GM12875 (cell line): ENCODE measurements around the gene POLR3E.

Source experiments
- H3K4me3 ChIP-seq: one replicate; pipeline ENCODE4 v1.5.1; 2011; ENCODE audit warnings: low read depth, low read length, control low read depth
- CTCF ChIP-seq: IDR thresholded peaks from 2 replicates; pipeline ENCODE4 v1.5.1; 2011; ENCODE audit warnings: low read depth, mild to moderate bottlenecking, control low read depth, inconsistent platforms, low read length, moderate library complexity, borderline replicate concordance; ENCODE audit not compliant: insufficient read depth

The POLR3E gene

GRCh38 chr16:22323173-22323958 is 26.2 kb downstream of the POLR3E start:
- no peak overlapping the region for H3K4me3 ChIP-seq
- no peak for TF ChIP-seq CTCF

- H3K4me3 ChIP-seq: no peak overlapping the region
- no peak for TF ChIP-seq CTCF
These were observed 27.0 kb downstream of the POLR3E start for GRCh38 chr16:22323959-22324786.

- H3K4me3 ChIP-seq: no peak overlapping the region
- TF ChIP-seq CTCF: no peak
These were observed 27.8 kb downstream of the POLR3E start for GRCh38 chr16:22324787-22325597.

GRCh38 chr16:22325598-22326368 is 28.6 kb downstream of the POLR3E start:
- no peak overlapping the region for H3K4me3 ChIP-seq
- TF ChIP-seq CTCF: no peak

- no peak for TF ChIP-seq CTCF
- H3K4me3 ChIP-seq: no peak overlapping the region
These were observed 29.1 kb downstream of the POLR3E start for GRCh38 chr16:22326369-22326652.

GRCh38 chr16:22326771-22327445 is 29.7 kb downstream of the POLR3E start:
- no peak overlapping the region for H3K4me3 ChIP-seq
- no peak for TF ChIP-seq CTCF
